ENCODE measurements around the gene PILRA.

PILRA gene

GRCh38 chr7:100413889-100414288, 40.6 kb downstream of the PILRA start:
- DNase-seq = no peak

- DNase-seq = no peak
These were observed 42.2 kb downstream of the PILRA start for GRCh38 chr7:100415448-100415847.

- no peak for DNase-seq
These were observed 45.8 kb downstream of the PILRA start for GRCh38 chr7:100418930-100419659.

GRCh38 chr7:100419660-100420226, 46.5 kb downstream of the PILRA start:
- no peak for DNase-seq

GRCh38 chr7:100423315-100423714, 50.0 kb downstream of the PILRA start:
- DNase-seq = no peak

- no peak for DNase-seq
These were observed 52.1 kb downstream of the PILRA start for GRCh38 chr7:100425347-100425746.

GRCh38 chr7:100426516-100426915, 53.2 kb downstream of the PILRA start:
- DNase-seq = no peak

- no peak for DNase-seq
These were observed 54.5 kb downstream of the PILRA start for GRCh38 chr7:100427762-100428198.

- peak; percentile 97 for DNase-seq
These were observed 55.1 kb downstream of the PILRA start, which contains the start of gene ZCWPW1 for GRCh38 chr7:100428199-100428966. Gene ZCWPW1, minus strand, starts transcription at chr7:100428703. Its CDS starts 8,054 bp downstream, at chr7:100420649.

GRCh38 chr7:100428967-100429636, 55.8 kb downstream of the PILRA start:
- peak; percentile 100 for DNase-seq

GRCh38 chr7:100429637-100430492, 56.6 kb downstream of the PILRA start, which contains the start of gene MEPCE:
Gene MEPCE, plus strand, starts transcription at chr7:100429831. Its CDS starts 188 bp downstream, at chr7:100430019.
- DNase-seq = peak; percentile 94

GRCh38 chr7:100430493-100431285, 57.4 kb downstream of the PILRA start:
- peak; percentile 34 for DNase-seq

- DNase-seq = no peak
These were observed 58.0 kb downstream of the PILRA start for GRCh38 chr7:100431286-100431735.

GRCh38 chr7:100432053-100432452, 58.8 kb downstream of the PILRA start:
- no peak for DNase-seq

GRCh38 chr7:100432621-100433275, 59.5 kb downstream of the PILRA start:
- no peak for DNase-seq

- no peak for DNase-seq
These were observed 59.9 kb downstream of the PILRA start for GRCh38 chr7:100433276-100433591.

GRCh38 chr7:100433592-100434296, 60.5 kb downstream of the PILRA start:
- DNase-seq = no peak

GRCh38 chr7:100434297-100435144, 61.2 kb downstream of the PILRA start:
- no peak for DNase-seq

Measured in central memory CD4-positive, alpha-beta T cell (primary cell).